GM19324 (cell line): ENCODE results near the gene MNX1.

Experiments
- ATAC-seq: cut with Tn5 transposase; IDR thresholded peaks from one replicate; pipeline ENCODE4 v1.9.1; 2021; ENCODE audit warnings: mild to moderate bottlenecking, moderate library complexity; ENCODE audit not compliant: unreplicated experiment, low FRiP score

The MNX1 gene

DNA sequence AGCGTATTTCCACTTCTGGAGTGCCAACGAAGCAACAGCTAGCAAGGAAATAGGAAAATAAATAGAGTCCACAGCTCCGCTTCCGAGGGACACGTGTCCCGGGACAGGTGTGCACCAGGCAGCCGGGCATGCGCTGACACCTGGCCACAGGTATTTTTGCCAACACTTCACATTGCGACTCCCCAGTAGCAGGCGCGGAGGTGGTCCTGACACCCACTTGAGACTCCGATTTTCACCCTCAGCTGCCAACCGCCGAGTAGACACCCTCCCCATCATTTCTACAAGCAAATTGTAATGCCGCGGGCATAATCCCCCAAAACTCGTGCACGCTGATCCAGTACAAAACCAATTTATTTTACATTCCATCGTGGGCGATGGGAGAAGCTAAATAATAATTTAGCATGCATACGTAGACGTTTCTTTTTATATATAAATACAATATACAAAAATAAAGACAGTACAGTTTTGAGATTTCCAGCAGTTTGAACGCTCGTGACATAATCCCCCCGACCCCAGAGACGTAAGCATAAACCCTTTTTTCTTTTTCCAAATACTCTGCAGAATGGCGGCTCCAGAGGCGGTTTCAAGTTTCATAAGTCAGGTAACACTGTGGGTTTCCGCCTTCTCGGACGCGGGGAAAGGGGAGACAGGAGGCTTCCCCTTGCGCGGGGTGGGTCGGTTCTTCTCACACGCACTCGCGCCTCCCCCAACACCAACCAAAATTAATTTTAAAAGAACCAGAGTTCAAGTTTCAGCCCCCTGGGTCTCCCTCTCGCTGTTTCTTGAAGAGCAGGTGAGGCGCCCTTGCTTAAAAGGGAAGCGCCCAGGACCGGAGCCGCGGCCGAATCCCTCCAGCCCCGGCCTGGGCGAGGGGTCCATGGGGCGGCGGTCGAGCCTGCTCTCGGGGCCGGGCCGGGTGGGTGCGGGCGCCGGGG, 5.7 kb downstream of the MNX1 start:
- no peak for ATAC-seq

DNA sequence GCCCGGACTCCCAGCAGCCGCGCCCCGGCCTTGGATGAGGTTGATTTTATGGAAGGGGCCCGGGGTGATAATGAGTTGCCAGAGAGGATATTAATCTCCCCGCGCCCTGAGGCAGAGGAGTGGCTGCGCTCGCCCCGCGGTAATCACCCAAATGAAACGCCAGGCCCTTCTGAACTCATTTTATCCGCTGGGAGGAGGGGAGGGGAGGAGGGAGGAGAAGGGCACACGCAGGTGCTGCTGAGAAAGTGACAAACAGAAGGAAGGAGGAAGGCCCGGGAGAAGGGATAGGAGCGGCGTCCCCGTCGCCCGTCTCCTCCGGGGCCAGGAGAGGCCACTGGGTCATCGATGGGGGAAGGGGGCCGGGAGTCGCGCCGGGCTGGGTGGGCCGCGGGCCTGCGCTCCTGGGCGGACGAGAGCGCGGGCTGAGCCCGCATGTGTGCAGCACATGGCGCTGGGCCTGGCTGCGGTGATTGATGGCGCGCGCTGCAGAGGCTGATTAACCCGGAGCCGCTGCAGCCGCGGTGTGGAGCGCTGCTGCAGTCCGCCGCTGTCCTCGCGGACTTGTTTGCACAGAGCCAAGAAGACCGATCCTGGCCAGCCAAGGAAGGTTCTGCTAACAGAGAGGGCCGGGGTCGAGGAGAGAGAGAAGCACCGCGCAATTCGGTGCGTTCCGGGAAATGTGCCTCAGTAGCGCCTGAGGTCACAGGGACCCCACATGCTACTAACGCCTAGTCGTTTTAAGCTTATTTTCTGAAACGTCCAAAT, 6.5 kb downstream of the MNX1 start:
- no peak for ATAC-seq

DNA sequence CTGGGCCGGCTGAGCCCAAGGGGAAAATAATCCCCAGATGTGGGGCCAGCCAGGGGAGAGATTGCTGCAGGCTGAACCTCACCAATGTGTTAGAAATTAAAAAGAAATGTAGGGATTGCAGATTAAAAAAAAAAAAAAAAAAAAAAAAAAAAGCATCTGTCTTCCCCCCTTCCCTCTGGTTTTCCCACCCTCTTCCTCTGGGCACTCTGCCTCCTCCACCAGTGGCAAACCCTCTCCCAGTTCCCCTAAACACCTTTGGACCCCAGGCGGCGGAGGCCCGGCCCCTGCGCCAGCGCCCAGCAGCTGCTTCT, 7.1 kb downstream of the MNX1 start:
- no peak for ATAC-seq

DNA sequence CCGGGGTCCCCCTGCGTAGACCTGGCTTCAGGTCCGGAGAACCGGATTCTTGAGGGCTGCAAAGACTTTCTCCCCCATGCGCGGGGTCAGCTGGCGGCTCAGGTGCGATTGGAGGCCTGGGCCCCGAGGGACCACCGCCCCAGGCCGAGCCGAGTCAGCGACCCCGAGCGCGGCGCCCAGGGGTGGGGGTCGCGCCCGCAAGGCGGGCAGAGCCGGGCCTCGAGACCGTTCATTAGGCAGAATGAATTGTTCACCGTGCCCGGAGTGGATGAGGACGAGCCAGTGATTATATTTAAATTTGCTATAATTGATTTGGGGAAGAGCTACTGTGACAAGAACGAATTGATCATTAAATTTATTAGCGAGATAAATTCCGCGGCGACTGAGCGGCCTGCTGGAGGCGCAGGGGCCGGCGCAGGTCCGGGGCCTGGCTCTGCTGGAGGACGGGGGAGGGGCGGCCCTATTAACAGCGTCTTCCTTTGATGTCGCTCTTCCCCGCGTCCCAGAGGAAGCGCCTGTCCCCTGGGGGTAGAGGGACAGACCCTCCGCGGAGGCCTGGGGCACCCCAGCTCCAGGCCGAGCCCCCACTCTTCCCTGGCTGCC, 7.5 kb downstream of the MNX1 start:
- ATAC-seq, result no peak

DNA sequence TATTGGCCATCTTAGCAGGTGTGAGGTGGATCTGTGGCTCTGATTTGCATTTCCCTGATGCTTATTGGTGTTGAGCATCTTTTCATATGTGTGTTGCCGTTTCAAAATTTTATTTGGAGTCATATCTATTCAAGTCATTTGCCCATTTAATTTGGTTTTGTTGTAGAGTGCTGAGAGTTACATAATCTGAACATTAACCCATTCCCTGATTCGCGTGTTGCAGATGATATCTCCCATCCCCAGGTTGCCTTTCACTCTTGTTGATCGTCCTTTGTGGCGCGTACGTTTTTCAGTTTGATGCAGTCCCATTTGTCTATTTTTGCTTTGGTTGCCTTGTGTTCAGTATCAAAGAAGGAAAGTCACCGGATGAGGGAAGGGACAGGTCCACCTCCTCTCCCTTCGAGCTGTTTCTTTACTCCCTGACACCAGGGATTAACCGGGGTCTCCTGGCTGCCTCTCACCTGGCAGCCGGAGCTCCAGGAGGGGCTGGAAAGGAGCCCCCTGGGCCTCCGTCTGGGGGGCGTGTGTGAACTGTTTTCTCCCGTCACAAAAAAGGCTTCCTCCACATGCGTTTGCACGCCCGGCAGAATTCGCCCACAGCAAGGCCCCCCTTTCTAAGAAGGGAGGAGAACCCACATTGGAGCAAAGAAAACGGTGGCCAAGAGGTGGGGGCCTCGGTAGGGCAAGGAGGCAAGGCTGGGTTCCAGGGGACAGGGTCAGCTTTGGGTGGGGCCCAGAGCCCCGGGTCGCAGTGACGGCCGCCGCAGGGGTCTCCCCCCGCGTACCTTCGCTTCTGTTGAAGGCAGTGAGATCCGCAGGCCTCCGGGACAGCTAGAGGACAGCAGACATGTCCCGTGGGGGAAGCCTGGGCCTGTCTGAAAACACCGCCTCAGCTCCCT, 8.3 kb downstream of the MNX1 start:
- no peak for ATAC-seq

DNA sequence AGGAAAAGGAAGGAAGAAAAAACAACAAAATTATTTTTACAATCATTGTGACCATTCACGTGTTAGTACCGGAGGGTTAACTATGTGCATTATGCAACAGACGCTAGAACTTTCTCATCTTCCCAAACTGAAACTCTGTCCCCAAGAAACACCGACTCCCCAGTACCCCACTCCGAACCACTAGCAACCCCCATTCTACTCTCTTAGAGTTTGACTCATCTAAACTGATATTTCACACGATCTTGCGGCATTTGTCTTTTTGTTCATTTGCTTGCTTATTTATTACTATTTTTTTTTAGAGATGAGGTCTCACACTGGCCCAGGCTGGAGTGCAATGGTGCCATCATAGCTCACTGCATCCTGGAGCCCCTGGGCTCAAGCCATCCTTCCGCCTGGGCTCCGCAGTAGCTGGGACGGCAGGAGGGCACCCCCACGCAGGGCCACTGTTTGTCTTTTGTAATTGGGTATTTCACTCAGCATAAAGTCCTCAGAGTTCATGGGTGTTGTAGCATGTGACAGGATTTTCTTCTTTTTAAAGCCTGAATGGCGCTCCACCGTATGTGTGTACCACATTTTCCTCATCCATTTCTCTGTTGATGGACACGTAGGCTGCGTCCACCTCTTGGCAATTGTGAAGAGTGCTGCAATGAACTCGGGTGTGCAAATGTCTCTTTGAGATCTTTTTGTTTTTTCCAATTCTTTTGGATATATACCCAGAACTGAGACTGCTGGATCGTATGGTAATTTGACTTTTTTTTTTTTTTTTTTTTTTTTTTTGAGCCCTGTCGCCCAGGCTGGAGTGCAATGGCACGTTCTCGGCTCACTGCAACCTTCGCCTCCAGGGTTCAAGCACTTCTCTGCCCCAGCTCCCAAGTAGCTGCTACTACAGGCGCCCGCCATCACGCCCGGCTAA, 9.5 kb downstream of the MNX1 start:
- ATAC-seq, result no peak

DNA sequence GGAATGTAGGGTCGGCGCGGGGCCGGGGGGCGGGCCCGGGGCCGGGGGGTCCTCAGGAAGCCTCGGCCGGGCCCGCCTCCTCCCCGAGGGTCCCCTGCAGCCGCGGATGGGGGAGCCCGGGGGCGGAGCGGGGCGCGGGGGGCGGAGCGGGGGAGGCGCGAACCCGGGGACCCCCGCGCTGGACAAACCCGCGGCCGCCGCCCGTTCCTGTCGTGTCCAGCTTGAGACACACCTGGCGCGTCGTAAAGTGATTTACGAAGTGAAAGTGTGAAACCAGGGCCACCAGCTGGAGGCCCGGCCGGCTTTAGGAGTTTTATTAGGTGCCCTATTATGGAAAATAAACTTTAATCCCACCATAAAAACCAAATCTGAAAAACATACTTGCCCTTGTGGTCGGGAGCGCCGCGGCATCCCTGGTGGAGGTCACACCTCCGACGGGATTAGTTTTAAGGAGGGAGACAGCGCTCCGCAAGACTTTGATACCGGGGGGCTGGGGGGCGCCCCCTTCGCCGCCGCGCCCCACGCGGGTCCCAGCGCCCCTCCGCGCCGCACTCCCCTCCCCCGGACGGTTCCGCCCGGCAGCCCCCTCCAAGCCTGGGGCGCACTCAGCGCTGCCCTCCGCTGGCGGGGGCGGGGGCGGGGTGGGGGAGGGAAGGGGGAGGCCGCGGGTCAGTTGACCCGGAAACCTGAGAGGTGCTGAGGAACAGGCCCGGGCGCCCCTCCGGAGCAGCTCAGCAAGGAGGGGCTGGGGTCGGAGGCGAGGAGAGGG, 10.3 kb downstream of the MNX1 start:
- no peak for ATAC-seq

DNA sequence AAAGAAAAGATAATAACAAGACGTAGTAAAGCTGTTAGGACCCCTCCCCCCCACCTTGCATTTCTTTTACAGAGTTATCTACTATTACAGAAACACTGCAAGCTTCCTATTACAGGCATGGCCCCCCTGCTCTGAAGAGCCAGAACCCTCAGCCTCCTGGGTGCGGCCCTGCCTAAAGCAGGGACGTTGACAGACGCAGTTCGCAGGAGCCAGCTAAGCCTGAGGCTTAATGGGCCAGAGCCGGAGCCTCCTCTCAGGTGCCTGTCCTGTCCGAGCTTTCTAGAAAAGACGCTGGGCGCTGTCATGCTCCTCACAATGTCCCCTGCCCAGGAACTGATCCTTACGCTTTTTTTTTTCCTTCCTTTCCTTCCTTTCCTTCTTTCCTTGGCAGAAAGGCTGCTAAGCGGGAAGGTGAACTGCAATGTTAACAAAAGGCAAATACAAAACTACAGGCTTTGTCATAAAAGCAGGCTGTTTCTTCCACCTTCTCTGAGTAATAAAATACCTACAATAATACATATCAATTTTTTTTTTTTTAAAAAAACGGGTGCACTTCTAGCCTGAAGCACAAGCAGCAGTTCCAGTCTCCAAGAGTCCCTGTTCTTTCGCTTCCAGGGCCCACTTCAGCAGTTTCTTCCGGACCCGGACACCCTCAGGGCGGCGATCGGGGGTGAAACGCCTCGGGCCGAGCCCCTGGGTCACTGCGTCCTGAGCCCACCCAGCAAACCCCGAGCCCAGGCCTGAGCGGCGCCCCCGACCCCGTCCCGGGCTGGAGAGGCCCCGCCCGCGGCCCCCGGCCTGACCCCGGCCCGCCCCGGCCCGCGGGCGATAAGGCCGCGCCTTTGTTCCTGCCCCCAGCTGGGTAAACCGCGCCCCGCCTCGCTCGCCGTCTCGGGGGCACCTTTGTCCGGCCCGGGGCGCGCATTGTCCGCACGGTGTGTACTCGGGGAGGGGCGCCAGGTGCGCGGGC, 11.2 kb downstream of the MNX1 start:
- no peak for ATAC-seq

DNA sequence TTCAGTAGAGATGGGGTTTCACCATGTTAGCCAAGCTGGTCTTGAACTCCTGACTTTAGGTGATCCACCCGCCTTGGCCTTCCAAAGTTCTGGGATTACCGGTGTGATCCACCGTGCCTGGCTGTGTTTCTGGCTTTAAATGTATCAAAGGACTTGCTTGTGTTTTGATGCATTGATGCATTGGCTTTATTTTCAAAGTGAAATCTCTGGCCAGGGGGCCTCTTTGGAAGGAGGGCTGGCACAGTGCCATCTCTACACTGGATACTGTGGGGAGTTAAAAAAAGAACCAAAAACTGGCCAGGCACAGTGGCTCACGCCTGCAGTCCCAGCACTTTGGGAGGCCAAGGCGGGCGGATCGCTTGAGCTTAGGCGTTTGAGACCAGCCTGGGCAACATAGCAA, 16.0 kb downstream of the MNX1 start:
- no peak for ATAC-seq

DNA sequence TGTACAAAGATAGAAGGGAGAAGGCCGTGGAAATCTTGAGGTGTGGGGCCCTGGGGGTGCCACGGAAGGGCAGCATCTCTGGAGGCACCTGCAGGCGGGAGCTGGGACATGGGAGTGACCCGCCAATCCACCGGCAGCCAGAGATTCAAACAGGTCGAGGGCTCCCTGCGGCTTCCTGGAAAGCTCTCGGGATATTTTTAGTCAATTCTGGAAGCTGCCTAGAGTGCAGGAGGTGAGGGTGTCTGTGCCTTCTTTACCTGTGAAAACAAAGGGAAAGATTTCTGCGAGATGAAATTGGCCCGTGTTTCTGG, 16.6 kb downstream of the MNX1 start:
- no peak for ATAC-seq

DNA sequence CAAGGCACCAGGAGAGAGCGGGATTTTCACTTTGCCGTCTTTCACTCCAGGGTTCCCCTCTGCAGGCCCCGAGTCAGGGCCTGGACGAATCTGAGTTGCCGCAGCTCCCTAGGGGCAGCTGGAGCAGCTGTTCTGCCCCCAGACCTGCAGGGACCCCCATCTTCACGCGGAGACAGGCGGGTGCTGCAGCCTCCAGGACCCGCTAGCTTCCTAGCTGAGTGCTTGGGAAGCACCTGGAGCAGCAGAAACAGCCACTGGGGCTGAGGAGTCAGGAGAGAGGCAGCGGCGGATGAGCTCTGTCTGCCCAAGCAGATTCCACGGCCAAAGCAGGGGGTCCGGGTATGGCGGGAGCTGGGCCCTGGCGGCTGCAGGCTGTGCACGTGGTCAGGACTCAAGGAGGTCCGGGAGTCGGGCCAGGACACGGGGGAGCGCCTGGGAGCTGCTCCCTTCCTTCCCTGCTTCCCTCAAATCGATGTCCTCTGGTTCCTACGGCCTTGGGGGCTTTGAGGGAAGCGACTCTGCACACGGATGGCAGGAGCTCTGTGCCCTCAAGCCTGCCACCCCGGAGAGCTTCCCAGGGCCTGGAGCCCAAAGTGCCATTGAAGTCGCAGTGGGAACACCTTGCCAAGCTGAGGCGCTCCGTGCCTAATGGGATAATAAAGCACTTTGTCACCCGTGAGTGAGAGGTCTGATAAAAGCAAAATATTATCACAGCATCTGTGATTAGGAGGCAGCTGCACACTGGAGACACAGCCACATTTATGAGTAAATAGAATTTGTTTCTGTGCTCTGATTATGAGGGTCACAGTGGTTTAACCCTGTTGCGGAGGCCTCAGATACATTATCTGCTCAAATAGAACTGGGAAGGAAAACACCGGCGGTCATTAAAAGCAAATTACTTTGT, 17.2 kb downstream of the MNX1 start:
- no peak for ATAC-seq

DNA sequence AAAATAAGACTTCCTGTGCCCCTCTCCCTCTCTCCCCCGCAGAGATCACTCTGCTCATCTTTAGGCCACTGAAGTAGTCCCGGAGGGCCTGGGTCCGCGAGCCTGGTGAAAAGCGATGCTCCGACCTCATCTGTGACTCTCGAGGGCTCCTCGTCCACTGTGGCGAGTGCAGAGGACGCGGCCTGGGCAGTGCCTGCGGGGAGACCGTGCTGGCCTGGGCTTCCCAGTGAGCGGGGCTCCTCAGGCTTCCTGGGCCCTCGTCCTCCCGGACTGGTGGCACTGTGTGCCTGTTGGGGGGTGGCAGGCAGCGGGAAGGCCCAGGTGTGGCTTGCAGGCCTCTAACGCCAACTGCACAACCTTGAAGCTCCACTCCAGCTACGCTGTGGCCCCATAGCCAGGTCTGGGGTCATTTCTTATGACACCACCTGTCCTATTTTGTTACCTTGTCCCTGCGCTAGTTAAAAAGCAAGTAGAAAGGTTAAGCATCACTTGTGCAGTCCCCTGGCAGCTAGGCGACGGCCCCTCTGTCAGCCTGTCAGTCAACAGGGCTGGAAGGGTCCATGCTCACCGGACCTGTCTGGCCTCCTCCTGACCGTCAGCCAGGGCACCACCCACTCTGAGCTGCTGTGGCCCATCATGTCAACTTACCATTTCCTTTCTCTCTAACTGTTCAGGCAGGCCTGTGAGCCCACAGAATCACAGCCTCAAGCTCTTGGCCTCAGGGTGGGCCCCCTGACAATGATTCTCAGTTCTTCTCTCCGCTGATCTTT, 20.5 kb downstream of the MNX1 start:
- ATAC-seq, result no peak

DNA sequence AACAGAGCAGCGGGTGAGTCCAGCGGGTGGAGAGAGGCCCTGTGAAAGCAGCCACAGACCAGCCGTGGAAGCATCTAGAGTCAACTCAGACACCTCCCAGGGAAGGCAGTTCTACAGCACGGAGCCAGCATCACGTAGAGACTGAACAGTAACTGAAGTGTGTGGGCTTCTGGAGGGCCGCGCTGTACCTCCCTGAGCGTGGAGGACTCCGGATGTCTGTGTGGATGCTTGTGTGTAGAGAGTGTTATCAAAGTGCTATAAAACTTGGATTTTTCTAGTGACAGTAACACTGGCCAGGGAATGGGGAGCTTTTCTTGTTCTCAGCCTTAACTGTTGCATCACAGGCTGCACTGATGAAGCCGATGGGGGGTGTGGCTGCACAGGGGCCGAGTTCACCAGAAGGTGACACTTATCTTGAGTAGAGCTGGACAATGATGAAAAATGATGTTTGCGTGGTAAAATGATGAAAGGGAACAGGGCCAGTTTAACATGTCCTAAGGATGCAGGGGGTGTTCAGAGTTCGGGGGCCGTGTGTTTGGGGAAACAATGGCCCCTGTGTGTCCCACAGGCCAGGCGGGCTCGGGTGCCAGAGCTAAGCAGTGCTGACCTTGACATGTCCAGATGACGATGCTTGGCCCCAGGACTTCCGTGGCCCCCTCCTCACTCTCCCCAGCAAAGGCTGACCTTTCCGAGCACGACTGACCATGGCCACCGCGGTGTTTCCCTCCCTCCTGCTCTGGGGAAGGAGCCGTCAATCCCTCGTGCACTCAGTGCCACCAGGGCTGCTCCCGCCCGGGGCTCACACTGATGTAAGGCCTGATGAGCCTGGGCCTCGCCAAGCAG, 21.9 kb downstream of the MNX1 start:
- no peak for ATAC-seq

DNA sequence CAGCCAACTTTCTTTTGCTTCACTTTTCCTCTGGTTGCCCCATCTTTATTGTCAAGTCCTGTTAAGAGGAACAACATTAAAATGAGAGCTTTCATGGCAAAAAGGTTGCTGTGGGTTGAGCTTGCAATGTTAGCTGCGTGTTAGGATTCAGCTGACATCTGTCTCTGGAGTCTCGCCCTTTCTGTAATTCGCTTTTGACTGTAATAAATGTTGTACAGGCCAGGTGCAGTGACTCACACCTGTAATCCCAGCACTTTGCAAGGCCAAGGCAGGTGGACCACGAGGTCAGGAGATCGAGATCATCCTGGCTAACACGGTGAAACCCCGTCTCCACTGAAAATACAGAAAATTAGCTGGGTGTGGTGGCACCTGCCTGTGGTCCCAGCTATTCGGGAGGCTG, 24.1 kb downstream of the MNX1 start:
- no peak for ATAC-seq
